Right renal cortex interstitium (tissue), 3 donors: ENCODE measurements around the gene KCNQ1. TPM values are rescaled to one million over a fixed set of nuclear protein-coding genes. Genes with fewer than 3 reads are reported as not detected.

Experiments used
- DNase-seq, 3 donors: peaks; one replicate each; pipeline ENCODE4 v3.0.0-alpha.2; 2013; ENCODE audit warnings: low read depth in 3 of 3, low spot score in 2 of 3
- polyA plus RNA-seq, 3 donors: library from polyadenylated mRNA; unstranded; fragments of 120-200 nt; gene quantifications; one replicate each; pipeline ENCODE4 v1.2.1, GENCODE V29; 2013; ENCODE audit not compliant: insufficient read length in 3 of 3

Gene KCNQ1
- polyA plus RNA-seq, 3 donors: 8.4 to 11.8 (median 10.2) TPM

- DNase-seq: peak; percentile 47 to 85 (median 65)
Observed at GRCh38 chr11:2586087-2586792, 141.4 kb downstream of the KCNQ1 start.

- no peak for DNase-seq
Observed at GRCh38 chr11:2586793-2587131, 142.0 kb downstream of the KCNQ1 start.

GRCh38 chr11:2587132-2587930 is 142.5 kb downstream of the KCNQ1 start:
- DNase-seq: no peak

GRCh38 chr11:2587976-2588748 is 143.4 kb downstream of the KCNQ1 start:
- no peak for DNase-seq

- no peak for DNase-seq
Observed at GRCh38 chr11:2588809-2589537, 144.2 kb downstream of the KCNQ1 start.

GRCh38 chr11:2589538-2589934 is 144.7 kb downstream of the KCNQ1 start:
- DNase-seq: no peak

GRCh38 chr11:2590131-2590964 is 145.5 kb downstream of the KCNQ1 start:
- no peak for DNase-seq

- no peak for DNase-seq
Observed at GRCh38 chr11:2590965-2591754, 146.4 kb downstream of the KCNQ1 start.

GRCh38 chr11:2591805-2592204 is 147.0 kb downstream of the KCNQ1 start:
- DNase-seq: no peak

GRCh38 chr11:2592559-2593392 is 148.0 kb downstream of the KCNQ1 start:
- DNase-seq: no peak

- no peak for DNase-seq
Observed at GRCh38 chr11:2593393-2593950, 148.7 kb downstream of the KCNQ1 start.

- DNase-seq: no peak
Observed at GRCh38 chr11:2594267-2594666, 149.5 kb downstream of the KCNQ1 start.

- no peak for DNase-seq
Observed at GRCh38 chr11:2595204-2595603, 150.4 kb downstream of the KCNQ1 start.

- DNase-seq: no peak
Observed at GRCh38 chr11:2599561-2600189, 154.9 kb downstream of the KCNQ1 start.

- DNase-seq: no peak
Observed at GRCh38 chr11:2609345-2609744, 164.5 kb downstream of the KCNQ1 start.

- no peak for DNase-seq
Observed at GRCh38 chr11:2612884-2613571, 168.2 kb downstream of the KCNQ1 start.

GRCh38 chr11:2621894-2622293 is 177.1 kb downstream of the KCNQ1 start:
- DNase-seq: no peak
